ENCODE measurements around the gene BRI3.

DNA sequence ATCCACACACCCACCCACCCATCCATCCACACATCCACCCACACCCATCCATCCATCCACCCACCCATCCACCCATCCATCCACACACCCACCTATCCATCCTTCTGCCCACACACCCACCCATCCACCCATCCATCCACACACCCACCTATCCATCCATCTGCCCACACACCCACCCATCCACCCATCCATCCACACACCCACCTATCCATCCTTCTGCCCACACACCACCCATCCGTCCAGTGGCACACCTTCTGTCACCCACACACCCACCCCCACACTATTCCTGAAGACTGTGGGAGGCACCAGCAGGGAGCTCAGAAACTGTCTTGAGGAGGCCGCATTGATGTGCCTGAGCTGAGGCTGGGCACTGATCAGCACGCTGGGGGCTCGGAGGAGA, 38.6 kb upstream of the BRI3 start:
- TF ChIP-seq, protein P1, sequence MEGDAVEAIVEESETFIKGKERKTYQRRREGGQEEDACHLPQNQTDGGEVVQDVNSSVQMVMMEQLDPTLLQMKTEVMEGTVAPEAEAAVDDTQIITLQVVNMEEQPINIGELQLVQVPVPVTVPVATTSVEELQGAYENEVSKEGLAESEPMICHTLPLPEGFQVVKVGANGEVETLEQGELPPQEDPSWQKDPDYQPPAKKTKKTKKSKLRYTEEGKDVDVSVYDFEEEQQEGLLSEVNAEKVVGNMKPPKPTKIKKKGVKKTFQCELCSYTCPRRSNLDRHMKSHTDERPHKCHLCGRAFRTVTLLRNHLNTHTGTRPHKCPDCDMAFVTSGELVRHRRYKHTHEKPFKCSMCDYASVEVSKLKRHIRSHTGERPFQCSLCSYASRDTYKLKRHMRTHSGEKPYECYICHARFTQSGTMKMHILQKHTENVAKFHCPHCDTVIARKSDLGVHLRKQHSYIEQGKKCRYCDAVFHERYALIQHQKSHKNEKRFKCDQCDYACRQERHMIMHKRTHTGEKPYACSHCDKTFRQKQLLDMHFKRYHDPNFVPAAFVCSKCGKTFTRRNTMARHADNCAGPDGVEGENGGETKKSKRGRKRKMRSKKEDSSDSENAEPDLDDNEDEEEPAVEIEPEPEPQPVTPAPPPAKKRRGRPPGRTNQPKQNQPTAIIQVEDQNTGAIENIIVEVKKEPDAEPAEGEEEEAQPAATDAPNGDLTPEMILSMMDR (IDR thresholded peaks at IDR 0.05): no peak
- TF ChIP-seq POLR2AphosphoS5 (IDR thresholded peaks at IDR 0.05): no peak
- TF ChIP-seq POLR2A (IDR thresholded peaks at IDR 0.05): no peak

Data from suprapubic skin (tissue), 4 donors.